Upper lobe of left lung (tissue), 4 donors: Measurements from ENCODE around the gene CLN5.

Experiments used
- POLR2A ChIP-seq, 4 donors: fragments of 450-650 bp; IDR thresholded peaks; one replicate each; pipeline ENCODE4 v1.5.1; 2016 to 2017; ENCODE audit warnings: antibody characterized with exemption in 4 of 4, mild to moderate bottlenecking in 2 of 4
- POLR2AphosphoS5 ChIP-seq, 2 donors: sonication (generic); formaldehyde crosslinking; IDR thresholded peaks; one replicate each; pipeline ENCODE4 v1.5.1; 2017; ENCODE audit warnings: antibody characterized with exemption in 2 of 2

DNA sequence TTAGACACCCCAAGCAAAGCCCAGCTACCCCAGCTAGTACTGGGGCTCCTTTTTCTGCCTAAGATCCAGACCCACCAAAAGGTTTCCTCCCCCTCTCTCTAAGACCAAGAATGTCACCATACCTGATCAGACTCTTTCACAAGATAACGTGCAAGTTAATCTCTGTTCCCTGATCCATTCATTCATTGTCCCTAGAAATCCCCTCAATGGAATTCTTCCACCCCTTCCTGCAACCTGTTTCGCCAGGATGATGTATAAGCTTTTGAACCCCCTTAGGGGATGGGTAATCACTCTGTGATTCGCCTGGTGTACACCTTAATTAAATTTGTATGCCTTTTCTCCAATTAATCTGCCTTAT is 17.3 kb upstream of the CLN5 start:
- TF ChIP-seq POLR2AphosphoS5 (IDR thresholded peaks at IDR 0.05) (no peak), POLR2A (IDR thresholded peaks at IDR 0.05) (no peak)
